DMS 273 (cell line): ENCODE results near the gene FAM83D.
A peak's percentile ranks its signal among the peaks of the same experiment; 100 is the strongest.

Source experiments
- DNase-seq: peaks from one replicate; lab custom pipeline; 2025; ENCODE audit not compliant: unreplicated experiment; lab: John Stamatoyannopoulos, UW

FAM83D gene

GRCh38 chr20:38926142-38926933, at the start of gene FAM83D:
FAM83D (plus strand) TSS chr20:38926417; CDS start chr20:38926443, 26 bp downstream.
- peak; percentile 97 for DNase-seq

DNA sequence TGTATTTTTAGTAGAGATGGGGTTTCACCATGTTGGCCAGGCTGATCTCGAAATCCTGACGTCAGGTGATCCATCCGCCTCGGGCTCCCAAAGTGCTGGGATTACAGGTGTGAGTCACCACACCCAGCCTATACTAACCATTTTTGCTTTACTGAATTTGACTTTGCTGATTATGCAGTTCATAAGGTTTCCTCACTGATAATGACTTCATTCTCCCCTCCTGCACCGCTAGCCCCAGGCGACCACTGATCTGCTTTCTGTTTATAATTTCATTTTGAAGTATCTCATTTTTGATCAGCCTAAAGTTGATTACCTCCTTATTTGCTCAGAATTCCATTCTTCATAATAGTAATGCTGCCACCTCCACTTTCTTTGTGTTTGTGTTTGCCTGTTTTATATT, 48.7 kb upstream of the FAM83D start:
- no peak for DNase-seq

- peak; percentile 17 for DNase-seq
Observed at GRCh38 chr20:38878866-38879265, 47.4 kb upstream of the FAM83D start.

- peak; percentile 59 for DNase-seq
Observed at GRCh38 chr20:38880952-38881735, 45.1 kb upstream of the FAM83D start.

GRCh38 chr20:38881806-38882440, 44.3 kb upstream of the FAM83D start:
- no peak for DNase-seq

- no peak for DNase-seq
Observed at GRCh38 chr20:38882600-38882999, 43.6 kb upstream of the FAM83D start.

DNA sequence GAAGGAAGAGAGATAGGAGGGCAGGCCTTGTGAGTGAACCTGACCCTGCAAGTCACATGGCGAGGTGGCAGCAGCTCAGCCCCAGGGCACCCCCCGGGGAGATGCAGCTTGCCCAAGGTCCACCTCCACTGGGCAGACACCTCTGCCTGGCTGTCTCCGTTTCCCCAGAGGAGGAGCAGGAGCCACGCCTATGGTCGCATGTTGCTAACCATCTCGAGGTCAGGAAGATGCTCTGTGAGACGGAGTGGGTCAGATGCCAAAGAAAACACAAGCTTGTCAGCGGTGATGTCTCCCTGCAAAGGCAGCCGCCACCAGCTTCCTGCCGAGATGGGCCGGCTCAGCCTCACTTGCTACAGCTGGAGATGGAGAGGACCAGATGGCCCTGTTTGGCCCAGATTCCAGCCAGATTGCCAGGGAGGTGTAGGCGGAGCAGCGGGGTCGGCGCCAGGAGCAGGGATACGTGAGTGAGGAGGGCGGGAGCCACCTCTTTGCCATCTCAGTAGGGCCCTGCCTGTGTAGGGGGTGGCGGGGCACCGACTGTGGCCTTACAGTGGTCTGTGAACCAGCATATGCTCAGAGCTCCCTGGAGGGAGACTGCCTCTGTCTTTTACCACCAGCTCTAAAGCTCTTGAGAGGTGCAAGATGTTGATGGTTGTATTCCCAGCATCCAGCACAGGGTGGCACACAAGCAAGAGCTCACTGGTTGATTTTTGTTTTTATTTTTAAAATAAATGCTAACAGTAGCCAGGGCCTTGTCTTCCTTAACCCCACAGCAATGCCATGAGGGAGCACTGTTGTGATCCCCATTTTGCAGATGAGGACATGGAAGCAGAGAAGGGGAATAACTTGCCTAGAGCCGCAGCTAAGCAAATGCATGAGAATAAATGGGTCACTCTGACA, 42.9 kb upstream of the FAM83D start:
- DNase-seq, result peak; percentile 99

GRCh38 chr20:38883981-38884733, 42.1 kb upstream of the FAM83D start:
- peak; percentile 40 for DNase-seq

DNA sequence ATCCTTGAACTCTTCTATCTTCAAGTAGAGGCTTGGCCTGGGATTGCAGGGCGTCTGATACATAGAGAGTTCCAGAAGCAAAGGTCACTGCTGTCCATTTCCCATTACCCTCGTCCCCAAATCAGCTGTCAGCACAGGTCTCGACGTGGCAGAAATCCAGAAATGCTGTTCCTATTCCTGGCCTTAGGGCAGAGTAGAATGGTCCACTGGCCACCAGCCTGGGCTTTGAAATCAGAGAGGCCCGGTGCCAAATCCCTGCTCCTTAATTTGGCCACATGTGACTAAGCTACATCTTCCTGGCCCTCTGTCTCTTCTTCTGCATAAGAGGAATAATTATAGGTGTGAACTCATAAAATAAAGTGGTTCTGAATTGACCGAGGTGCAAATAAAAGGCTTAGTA, 40.9 kb upstream of the FAM83D start:
- DNase-seq, result no peak

GRCh38 chr20:38888059-38888831, 38.0 kb upstream of the FAM83D start:
- DNase-seq, result no peak

GRCh38 chr20:38889050-38889449, 37.2 kb upstream of the FAM83D start:
- DNase-seq, result no peak

- DNase-seq, result no peak
Observed at GRCh38 chr20:38889792-38890496, 36.3 kb upstream of the FAM83D start.

GRCh38 chr20:38890497-38890818, 35.8 kb upstream of the FAM83D start:
- DNase-seq, result no peak

DNA sequence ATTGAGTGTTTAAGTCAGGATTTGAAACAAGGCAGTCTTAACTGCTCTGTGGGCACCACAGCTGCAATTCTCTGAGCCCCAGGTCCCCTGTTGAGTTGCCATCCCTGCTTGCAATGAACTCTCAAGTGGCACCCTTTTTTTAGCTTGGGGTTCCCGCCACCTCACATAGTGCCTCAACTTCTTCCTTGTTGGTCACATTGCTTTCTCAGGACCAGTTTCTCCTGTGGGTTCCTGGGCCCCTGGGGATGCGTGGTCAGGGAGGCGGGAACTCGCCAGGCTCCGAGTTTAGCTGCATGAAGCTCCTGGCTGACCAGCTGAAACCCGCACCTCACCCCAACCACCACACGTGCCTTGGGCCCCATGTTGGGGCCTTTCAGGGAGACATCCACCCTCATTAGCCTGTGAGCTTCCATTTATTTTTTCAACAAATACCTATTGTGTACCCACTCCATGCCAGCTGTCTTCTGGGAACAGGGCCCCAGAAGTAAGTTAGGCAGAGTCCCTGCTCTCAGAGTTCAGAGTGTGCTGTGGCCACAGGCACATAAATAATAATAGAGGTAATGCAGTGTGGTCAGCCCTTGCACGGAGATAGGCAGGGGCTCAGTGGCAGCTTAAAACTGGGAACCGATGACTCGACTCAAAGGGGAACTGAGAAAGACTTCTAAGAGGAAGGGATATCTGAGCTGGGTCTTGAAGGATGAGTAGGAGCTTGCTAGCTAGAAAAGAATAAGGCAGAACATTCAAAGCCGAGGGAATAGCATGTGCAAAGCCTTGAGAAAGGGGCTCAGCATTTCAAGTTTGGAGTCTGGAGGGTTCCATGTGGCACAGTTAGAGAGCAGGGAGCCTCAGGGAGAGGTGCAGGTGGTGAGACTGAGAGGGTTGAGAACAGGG, 33.9 kb upstream of the FAM83D start:
- no peak for DNase-seq

DNA sequence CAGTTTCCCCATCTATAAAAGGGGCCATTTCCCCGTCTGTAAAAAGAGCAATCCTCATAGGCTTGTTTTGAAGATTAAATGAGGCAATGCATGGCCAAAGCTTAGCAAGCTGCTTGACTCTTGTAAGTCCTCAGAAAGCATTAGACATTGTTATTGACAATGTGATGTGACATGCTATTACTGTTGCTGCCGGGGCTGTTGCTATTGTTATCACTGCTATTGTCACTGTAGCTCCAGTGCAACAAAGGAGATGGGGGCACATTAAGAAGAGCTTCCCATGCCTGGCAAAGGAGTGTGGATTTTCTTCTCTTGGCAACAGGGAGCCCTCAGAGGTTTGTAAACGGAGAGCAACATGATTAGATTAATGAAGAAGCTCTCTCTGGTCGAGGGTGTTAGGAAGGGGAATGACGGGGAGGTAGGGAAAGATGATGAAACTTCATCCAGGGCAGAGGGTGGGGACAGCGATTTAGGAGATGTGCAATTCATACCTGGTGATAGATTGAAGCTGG, 33.1 kb upstream of the FAM83D start:
- no peak for DNase-seq

DNA sequence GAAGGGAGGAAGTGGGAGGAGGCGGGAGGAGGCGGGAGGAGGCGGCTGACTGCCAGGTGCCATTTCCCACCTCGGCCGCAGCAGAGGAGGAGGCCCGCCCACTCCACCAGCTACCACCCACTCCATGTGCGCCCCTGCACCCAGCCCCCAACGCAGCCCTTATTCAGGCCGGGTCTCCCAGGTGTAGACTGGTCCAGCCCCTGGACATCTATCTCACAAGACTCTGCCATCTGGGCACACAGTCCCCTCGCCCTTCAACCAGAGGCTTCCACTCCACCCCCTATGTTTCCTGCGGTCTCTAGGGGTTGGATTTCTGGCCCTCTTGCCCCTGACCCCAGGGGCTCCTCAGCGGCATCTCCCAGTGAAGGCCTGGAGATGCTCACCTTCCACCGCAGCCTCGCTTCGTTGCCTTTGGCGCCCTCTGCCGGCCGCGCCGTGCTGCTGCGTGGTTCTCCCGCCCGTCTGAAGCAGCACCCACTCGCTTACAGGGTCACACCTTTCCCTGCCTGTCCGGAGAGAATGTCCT, 32.6 kb upstream of the FAM83D start:
- DNase-seq, result peak; percentile 68

DNA sequence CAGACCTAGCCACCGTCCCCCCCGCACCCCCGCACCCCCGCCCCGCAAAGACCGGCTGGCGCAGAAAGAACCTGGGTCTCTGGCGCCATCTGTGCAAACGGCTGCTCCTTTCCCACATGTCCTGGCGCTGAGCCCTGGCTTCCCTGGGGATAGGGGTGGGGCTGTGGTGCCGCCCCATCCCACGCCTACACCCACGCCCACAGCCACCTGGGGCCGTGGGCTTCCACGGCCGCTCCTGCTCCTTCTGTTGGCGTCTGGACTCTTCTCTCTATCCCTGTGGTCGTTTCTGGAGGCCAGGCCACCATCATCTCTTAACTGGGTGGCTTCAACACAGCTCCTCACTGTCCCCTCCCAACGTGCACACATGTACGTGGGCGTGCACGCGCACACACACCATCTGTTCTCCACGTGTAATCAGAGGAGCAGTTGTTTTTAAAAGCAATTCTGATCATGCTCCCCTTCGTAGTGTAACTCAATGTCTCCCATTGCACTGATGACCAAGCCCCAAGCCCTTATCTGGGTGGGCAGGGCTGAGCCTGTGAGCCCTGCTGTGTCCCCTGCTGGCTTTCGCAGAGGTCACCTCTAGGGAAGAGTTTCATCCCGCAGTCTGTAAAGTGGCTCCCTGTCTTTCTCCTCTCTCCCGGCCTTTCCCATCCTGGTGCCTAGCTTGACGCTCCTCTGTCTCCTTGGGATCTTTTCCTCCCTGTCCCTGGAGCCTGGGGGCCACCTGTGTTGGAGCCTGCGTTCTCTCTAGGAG, 31.9 kb upstream of the FAM83D start:
- DNase-seq, result peak; percentile 98
